Heart left ventricle (tissue), 13 donors: ENCODE results near the gene PDE6D.

Source experiments
- CTCF ChIP-seq, 12 donors: fragments of 200-600 bp; sonication (generic) in 4 of 12; IDR thresholded peaks; one replicate each; pipeline versions ENCODE4 v1.5.0 to v1.8.0; 2018 to 2022; ENCODE audit warnings: antibody characterized with exemption in 12 of 12, mild to moderate bottlenecking in 5 of 12
- POLR2A ChIP-seq, 2 donors: fragments of 450-650 bp; IDR thresholded peaks; one replicate each; pipeline ENCODE4 v1.6.1; 2017; ENCODE audit warnings: antibody characterized with exemption in 2 of 2, mild to moderate bottlenecking in 2 of 2, moderate library complexity in 2 of 2
- donor health status: ischemic (EF 13 %, LVEDD 7.1; RV severe dilation, severe dysfunction).
- donor health status: DM: no; HTN: yes; CAD: no.
- donor health status: DM: no; HTN: no; CAD: no.
- donor health status: ischemic (EF 25% LVEDD 6.9; RV normal size, moderate dysfunction).
- donor health status: ischemic (EF 25% LVEDD 5.7; RV mildly dilated, moderate dysfunction).
- donor health status: ischemic (EF 35%, LVEDD 5.7; RV mildly dilated, moderate dysfunction).
- donor health status: nonischemic (EF 11% LVEDD 7.7; RV severe dilation, severe dysfunction).
- donor health status: DM: yes; HTN: yes; CAD: no.
- donor health status: PGD.
- donor health status: ischemic (EF 29% LVEDD 5.4; RV normal size, mild dysfunction).
- donor health status: nonischemic (EF 23%, LVEDD 6.1; RV moderate dilation, normal function).

GRCh38 chr2:231764124-231764523 is 17.0 kb downstream of the PDE6D start:
- TF ChIP-seq CTCF (IDR thresholded peaks at IDR 0.05) (no peak), POLR2A (IDR thresholded peaks at IDR 0.05) (no peak)
